ENCODE data around the gene CBARP. TPM values are rescaled to one million over a fixed set of nuclear protein-coding genes. Genes with fewer than 3 reads are reported as not detected.
"Not testable (repeated sequence)": the region's sequence is repeated elsewhere in the genome, so short reads cannot be mapped to it uniquely, and the experiment has no call there.

Gene CBARP
- total RNA-seq, 1 experiment from 2014 or later, result 1.9 TPM

GRCh38 chr19:1206150-1206863 is 31.5 kb downstream of the CBARP start:
- H3K9me3 ChIP-seq (ENCODE audit: insufficient read depth, low read depth), result no peaks in the 10 kb centered on the region
- peaks cover 50% of the 10 kb centered on the region for H3K79me2 ChIP-seq (ENCODE audit: low read depth)
- intact Hi-C loops (cut with micrococcal nuclease; ENCODE audit: unreplicated experiment), result no loop called here
- 0 out of 2 replicates have a peak overlapping the region, but pooled peaks have one; percentile 23 for H3K27ac ChIP-seq
- H3K9me2 ChIP-seq (ENCODE audit: insufficient read depth), result no peaks in the 10 kb centered on the region
- POLR2A ChIA-PET (ENCODE audit: unreplicated experiment), result interaction anchor here (0.6 kb wide), 1 partner anchor 282 kb away, joined by 6 read pairs; no protein-coding TSS in a partner anchor
- H3K36me3 ChIP-seq (ENCODE audit: low read depth), result no peaks in the 10 kb centered on the region
- no peak for TF ChIP-seq EZH2 (IDR thresholded peaks at IDR 0.05; ENCODE audit: low read depth)
- TF ChIP-seq, protein P1, sequence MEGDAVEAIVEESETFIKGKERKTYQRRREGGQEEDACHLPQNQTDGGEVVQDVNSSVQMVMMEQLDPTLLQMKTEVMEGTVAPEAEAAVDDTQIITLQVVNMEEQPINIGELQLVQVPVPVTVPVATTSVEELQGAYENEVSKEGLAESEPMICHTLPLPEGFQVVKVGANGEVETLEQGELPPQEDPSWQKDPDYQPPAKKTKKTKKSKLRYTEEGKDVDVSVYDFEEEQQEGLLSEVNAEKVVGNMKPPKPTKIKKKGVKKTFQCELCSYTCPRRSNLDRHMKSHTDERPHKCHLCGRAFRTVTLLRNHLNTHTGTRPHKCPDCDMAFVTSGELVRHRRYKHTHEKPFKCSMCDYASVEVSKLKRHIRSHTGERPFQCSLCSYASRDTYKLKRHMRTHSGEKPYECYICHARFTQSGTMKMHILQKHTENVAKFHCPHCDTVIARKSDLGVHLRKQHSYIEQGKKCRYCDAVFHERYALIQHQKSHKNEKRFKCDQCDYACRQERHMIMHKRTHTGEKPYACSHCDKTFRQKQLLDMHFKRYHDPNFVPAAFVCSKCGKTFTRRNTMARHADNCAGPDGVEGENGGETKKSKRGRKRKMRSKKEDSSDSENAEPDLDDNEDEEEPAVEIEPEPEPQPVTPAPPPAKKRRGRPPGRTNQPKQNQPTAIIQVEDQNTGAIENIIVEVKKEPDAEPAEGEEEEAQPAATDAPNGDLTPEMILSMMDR (conservative IDR thresholded peaks at IDR 0.05), result no peak
- H3K4me1 ChIP-seq (replicated peaks; ENCODE audit: insufficient read depth), result peaks cover 20% of the 10 kb centered on the region
- H3F3A ChIP-seq (ENCODE audit: insufficient read depth, low read depth), result peaks cover 16% of the 10 kb centered on the region; the same call in 1 of the 2 replicates
- H2AFZ ChIP-seq, result no peak overlapping the region
- DNase-seq, result no peak
- CTCF ChIA-PET, result no interaction called here
- H3K27me3 ChIP-seq (ENCODE audit: insufficient read depth, low read depth), result no peaks in the 10 kb centered on the region
- peak overlapping the region; percentile 71 for H3K4me3 ChIP-seq
- H3K4me2 ChIP-seq, result peak overlapping the region; percentile 91
- no TSS peak for BruUV-seq (replicated peaks)
- H4K20me1 ChIP-seq (ENCODE audit: insufficient read depth), result peaks cover 20% of the 10 kb centered on the region

DNA sequence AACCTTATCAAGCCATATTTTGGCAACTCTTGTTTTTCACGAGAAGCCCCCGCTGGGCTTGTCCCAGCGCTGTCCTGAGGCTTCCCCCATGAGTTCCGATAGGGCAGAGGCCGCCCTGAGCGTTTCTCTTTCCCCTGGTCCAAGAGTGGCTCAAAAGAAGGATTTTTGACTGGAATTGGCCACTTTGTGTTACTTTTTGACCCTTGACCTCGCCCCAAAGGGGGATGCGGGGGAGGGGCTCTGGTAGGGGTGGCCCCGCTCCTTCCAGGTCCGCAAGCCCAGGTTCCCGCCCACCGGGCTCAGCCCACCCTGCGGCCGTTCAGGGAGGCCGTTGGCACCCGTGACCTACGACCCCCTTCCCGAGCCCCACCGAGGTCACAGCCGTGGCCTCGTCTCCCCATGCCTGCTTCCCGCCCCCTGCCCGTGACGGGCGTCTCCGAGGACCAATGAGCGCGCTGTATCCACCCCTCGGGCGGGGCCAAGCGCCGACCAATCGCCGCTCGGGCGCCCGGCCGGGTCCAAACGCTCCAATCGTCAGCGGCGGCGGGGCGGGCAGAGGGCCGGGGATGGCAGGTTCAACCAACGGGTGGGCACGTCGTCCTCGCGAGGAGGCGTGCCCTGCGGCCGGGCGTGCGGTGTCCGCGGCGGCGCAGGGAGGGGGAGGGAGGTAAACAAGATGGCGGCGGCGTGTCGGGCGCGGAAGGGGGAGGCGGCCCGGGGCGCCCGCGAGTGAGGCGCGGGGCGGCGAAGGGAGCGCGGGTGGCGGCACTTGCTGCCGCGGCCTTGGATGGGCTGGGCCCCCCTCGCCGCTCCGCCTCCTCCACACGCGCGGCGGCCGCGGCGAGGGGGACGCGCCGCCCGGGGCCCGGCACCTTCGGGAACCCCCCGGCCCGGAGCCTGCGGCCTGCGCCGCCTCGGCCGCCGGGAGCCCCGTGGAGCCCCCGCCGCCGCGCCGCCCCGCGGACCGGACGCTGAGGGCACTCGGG is 32.4 kb downstream of the CBARP start, which contains the start of gene STK11:
Gene STK11, plus strand, starts transcription at position 665 of the 986 bp plus-strand sequence. CDS start 1,136 bp downstream, outside the sequence.
- Histone ChIP-seq H3K9me3 (ENCODE audit: insufficient read depth, low read depth) (no peaks in the 10 kb centered on the region), H3K36me3 (ENCODE audit: low read depth) (no peaks in the 10 kb centered on the region), H2AFZ (peak within 1 kb of the TSS; percentile 71), H3K27me3 (ENCODE audit: insufficient read depth, low read depth) (no peaks in the 10 kb centered on the region), H3K9me2 (ENCODE audit: insufficient read depth) (no peaks in the 10 kb centered on the region), H3K79me2 (ENCODE audit: low read depth) (peaks cover 41% of the 10 kb centered on the region), H3K27ac (0 out of 2 replicates have a peak within 1 kb of the TSS, but pooled peaks have one; percentile 12), H3K4me3 (peak within 1 kb of the TSS; percentile 71), H3K4me2 (peak within 1 kb of the TSS; percentile 91), H4K20me1 (ENCODE audit: insufficient read depth) (peaks cover 20% of the 10 kb centered on the region), H3F3A (ENCODE audit: insufficient read depth, low read depth) (peaks cover 16% of the 10 kb centered on the region; the same call in 1 of the 2 replicates), H3K4me1 (replicated peaks; ENCODE audit: insufficient read depth) (peaks cover 20% of the 10 kb centered on the region)
- DNase-seq, result peak; percentile 85 to 97
- POLR2A ChIA-PET (ENCODE audit: unreplicated experiment), result no interaction called here
- CTCF ChIA-PET, result interaction anchor here (0.7 kb wide), 1 partner anchor 10 kb away, joined by 3 read pairs; no protein-coding TSS in a partner anchor
- no TSS peak for BruUV-seq (replicated peaks)
- TF ChIP-seq, protein P1 (conservative IDR thresholded peaks at IDR 0.05), result no peak
- TF ChIP-seq EZH2 (IDR thresholded peaks at IDR 0.05; ENCODE audit: low read depth), result no peak
- intact Hi-C loops (cut with micrococcal nuclease; ENCODE audit: unreplicated experiment), result no loop called here

DNA sequence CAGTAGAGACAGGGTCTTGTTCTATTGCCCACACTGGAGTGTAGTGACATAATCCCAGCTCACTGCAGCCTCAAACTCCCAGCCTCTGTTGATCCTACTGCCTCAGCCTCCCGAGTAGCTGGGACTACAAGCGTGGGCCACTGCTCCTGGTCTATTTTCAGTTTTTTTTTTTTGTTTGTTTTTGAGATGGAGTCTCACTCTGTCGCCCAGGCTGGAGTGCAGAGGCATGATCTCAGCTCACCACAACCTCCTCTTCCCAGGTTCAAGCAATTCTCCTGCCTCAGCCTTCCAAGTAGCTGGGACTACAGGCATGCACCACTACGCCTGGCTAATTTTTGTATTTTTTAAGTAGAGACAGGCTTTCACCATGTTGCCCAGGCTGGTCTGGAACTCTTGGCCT is 37.2 kb downstream of the CBARP start:
- H3K4me1 ChIP-seq (replicated peaks; ENCODE audit: insufficient read depth), result peaks cover 20% of the 10 kb centered on the region
- H3K27me3 ChIP-seq (ENCODE audit: insufficient read depth, low read depth); intact Hi-C loops (cut with micrococcal nuclease; ENCODE audit: unreplicated experiment); H3K9me3 ChIP-seq (ENCODE audit: insufficient read depth, low read depth); H4K20me1 ChIP-seq (ENCODE audit: insufficient read depth); H3K4me3 ChIP-seq; H3K79me2 ChIP-seq (ENCODE audit: low read depth); H3K9me2 ChIP-seq (ENCODE audit: insufficient read depth); CTCF ChIA-PET; DNase-seq; BruUV-seq (replicated peaks); H3K27ac ChIP-seq; H3K4me2 ChIP-seq; H3K36me3 ChIP-seq (ENCODE audit: low read depth); H2AFZ ChIP-seq: not testable (repeated sequence)
- POLR2A ChIA-PET (ENCODE audit: unreplicated experiment), result interaction anchor here (0.6 kb wide), 1 partner anchor 25 kb away, joined by 4 read pairs; no protein-coding TSS in a partner anchor
- H3F3A ChIP-seq (ENCODE audit: insufficient read depth, low read depth), result peaks cover 13% of the 10 kb centered on the region; the same call in 1 of the 2 replicates

Data from PC-9 (cell line).